H9 (cell line): ENCODE measurements around the gene GNPDA1. TPM values are rescaled to one million over a fixed set of nuclear protein-coding genes. Genes with fewer than 3 reads are reported as not detected.

Experiments used
- DNase-seq: peaks from one replicate; pipeline ENCODE4 v3.0.0-alpha.2; 2017
- H2AFZ ChIP-seq: one replicate; pipeline ENCODE4 v1.6.1; 2013; ENCODE audit warnings: mild to moderate bottlenecking, low read length, control low read depth, moderate library complexity
- H2AK5ac ChIP-seq: 2 replicates; pipeline ENCODE4 v1.6.1; 2013; ENCODE audit warnings: low read length, control low read depth, mixed read lengths; ENCODE audit not compliant: insufficient read length
- H2BK120ac ChIP-seq: one replicate; pipeline ENCODE4 v1.6.1; 2013; ENCODE audit warnings: low read depth, mild to moderate bottlenecking, low read length, control low read depth, inconsistent platforms; ENCODE audit not compliant: poor library complexity, severe bottlenecking
- H2BK12ac ChIP-seq: 2 replicates; pipeline ENCODE4 v1.6.1; 2013; ENCODE audit warnings: low read length, control low read depth, mixed read lengths, low read depth; ENCODE audit not compliant: insufficient read length
- H2BK15ac ChIP-seq: 2 replicates; pipeline ENCODE4 v1.6.1; 2013; ENCODE audit warnings: low read depth, low read length, control low read depth
- H2BK20ac ChIP-seq: one replicate; pipeline ENCODE4 v1.6.1; 2013; ENCODE audit warnings: low read depth, mild to moderate bottlenecking, low read length, control low read depth, inconsistent platforms; ENCODE audit not compliant: poor library complexity, severe bottlenecking
- H2BK5ac ChIP-seq: 2 replicates; pipeline ENCODE4 v1.6.1; 2013; ENCODE audit warnings: low read length, control low read depth, mixed read lengths; ENCODE audit not compliant: insufficient read length
- H3K14ac ChIP-seq: 2 replicates; pipeline ENCODE4 v1.6.1; 2013; ENCODE audit warnings: low read length, control low read depth; ENCODE audit not compliant: insufficient read depth
- H3K18ac ChIP-seq: 2 replicates; pipeline ENCODE4 v1.6.1; 2013; ENCODE audit warnings: low read depth, mild to moderate bottlenecking, mixed read lengths, low read length, control low read depth; ENCODE audit not compliant: insufficient read length
- H3K23ac ChIP-seq: 2 replicates; pipeline ENCODE4 v1.6.1; 2013; ENCODE audit warnings: low read length, control low read depth, mixed read lengths, low read depth; ENCODE audit not compliant: insufficient read length
- H3K23me2 ChIP-seq: 2 replicates; pipeline ENCODE4 v1.6.1; 2013; ENCODE audit warnings: low read depth, mild to moderate bottlenecking, mixed read lengths, low read length, control low read depth; ENCODE audit not compliant: insufficient read length, poor library complexity, severe bottlenecking
- H3K27ac ChIP-seq: 2 replicates; pipeline ENCODE4 v1.5.1; 2013; ENCODE audit warnings: low read length, control low read depth, mixed read lengths, low read depth; ENCODE audit not compliant: insufficient read length
- H3K27me3 ChIP-seq: 2 replicates; pipeline ENCODE4 v1.6.1; 2013; ENCODE audit warnings: low read length, control low read depth, inconsistent platforms; ENCODE audit not compliant: insufficient read depth
- H3K4ac ChIP-seq: 2 replicates; pipeline ENCODE4 v1.6.1; 2013; ENCODE audit warnings: low read depth, mild to moderate bottlenecking, control low read depth, inconsistent platforms, low read length, moderate library complexity
- H3K4me1 ChIP-seq: 2 replicates; pipeline ENCODE4 v1.6.1; 2013; ENCODE audit warnings: low read length, control low read depth, inconsistent platforms; ENCODE audit not compliant: insufficient read depth
- H3K4me2 ChIP-seq: 2 replicates; pipeline ENCODE4 v1.6.1; 2013; ENCODE audit warnings: low read length, control low read depth, mixed read lengths; ENCODE audit not compliant: insufficient read length, insufficient read depth
- H3K56ac ChIP-seq: 2 replicates; pipeline ENCODE4 v1.6.1; 2013; ENCODE audit warnings: low read depth, mild to moderate bottlenecking, mixed read lengths, low read length, control low read depth; ENCODE audit not compliant: insufficient read length
- H3K79me1 ChIP-seq: 2 replicates; pipeline ENCODE4 v1.6.1; 2013; ENCODE audit warnings: low read depth, mild to moderate bottlenecking, moderate library complexity, low read length, control low read depth, inconsistent platforms; ENCODE audit not compliant: insufficient read depth, poor library complexity, severe bottlenecking
- H3K79me2 ChIP-seq: 2 replicates; pipeline ENCODE4 v1.6.1; 2013; ENCODE audit warnings: low read length, control low read depth, inconsistent platforms; ENCODE audit not compliant: insufficient read depth
- H3K9ac ChIP-seq: 2 replicates; pipeline ENCODE4 v1.6.1; 2013; ENCODE audit warnings: low read length, control low read depth, mixed read lengths; ENCODE audit not compliant: insufficient read length; ENCODE audit errors: extremely low read depth
- H3K9me3 ChIP-seq: one replicate; pipeline ENCODE4 v1.6.1; 2013; ENCODE audit warnings: low read depth, low read length, inconsistent platforms; ENCODE audit not compliant: control insufficient read depth
- H3T11ph ChIP-seq: one replicate; pipeline ENCODE4 v1.6.1; 2013; ENCODE audit warnings: mild to moderate bottlenecking, low read length, control low read depth, inconsistent platforms
- H4K20me1 ChIP-seq: one replicate; pipeline ENCODE4 v1.6.1; 2013; ENCODE audit not compliant: control insufficient read depth, insufficient read length, insufficient read depth
- H4K5ac ChIP-seq: 2 replicates; pipeline ENCODE4 v1.6.1; 2013; ENCODE audit warnings: low read depth, mild to moderate bottlenecking, mixed read lengths, low read length, control low read depth; ENCODE audit not compliant: insufficient read length
- H4K8ac ChIP-seq: replicated peaks from 2 replicates; pipeline ENCODE4 v1.6.1; 2013; ENCODE audit warnings: low read length, control low read depth, mixed read lengths, low read depth; ENCODE audit not compliant: insufficient read length
- H4K91ac ChIP-seq: 2 replicates; pipeline ENCODE4 v1.6.1; 2013; ENCODE audit warnings: low read depth, mild to moderate bottlenecking, moderate library complexity, mixed read lengths, low read length, control low read depth; ENCODE audit not compliant: insufficient read length
- H3K27ac Mint-ChIP-seq, 3 experiments: 2 replicates in 2 of 3; 3 replicates in 1 of 3; pipeline ENCODE4 v1.8.0; 2020 to 2021; ENCODE audit warnings: mixed read lengths in 3 of 3, mild to moderate bottlenecking in 1 of 3, moderate library complexity in 1 of 3
- H3K27me3 Mint-ChIP-seq: 2 replicates; pipeline ENCODE4 v1.8.0; 2021; ENCODE audit warnings: low read depth, mild to moderate bottlenecking, moderate library complexity, mixed read lengths
- H3K36me3 Mint-ChIP-seq, 3 experiments: 2 replicates in 2 of 3; 3 replicates in 1 of 3; pipeline ENCODE4 v1.8.0; 2020 to 2021; ENCODE audit warnings: low read depth in 3 of 3, mixed read lengths in 3 of 3; ENCODE audit not compliant: insufficient read depth in 1 of 3
- H3K4me1 Mint-ChIP-seq, 2 experiments: 2 replicates each; pipeline ENCODE4 v1.8.0; 2020; ENCODE audit warnings: mixed read lengths in 2 of 2
- H3K4me3 Mint-ChIP-seq, 2 experiments: 2 replicates in 1 of 2; 3 replicates in 1 of 2; pipeline ENCODE4 v1.8.0; 2020 to 2021; ENCODE audit warnings: mild to moderate bottlenecking in 2 of 2, mixed read lengths in 2 of 2, moderate library complexity in 1 of 2
- H3K9me3 Mint-ChIP-seq, 2 experiments: 2 replicates in 1 of 2; 3 replicates in 1 of 2; pipeline ENCODE4 v1.8.0; 2020; ENCODE audit warnings: mild to moderate bottlenecking in 2 of 2, mixed read lengths in 2 of 2, moderate library complexity in 1 of 2
- WGBS: extraction: QIAGEN DNeasy Blood & Tissue Kit; methylation state at CpG from one replicate; pipeline ENCODE4 v1.1.7; 2013; ENCODE audit warnings: missing lambda C conversion rate, low lambda C conversion rate, mixed read lengths; ENCODE audit not compliant: insufficient read length; ENCODE audit errors: extremely low coverage; 5-methylcytosine and 5-hydroxymethylcytosine counted together
- total RNA-seq: library from RNA; stranded (reverse); gene quantifications from 2 replicates; pipeline ENCODE4 v1.2.1, GENCODE V29; 2021
- TF ChIP-seq, protein P1 (sequence below): fragments of 200-600 bp; sonication (generic); conservative IDR thresholded peaks from 3 replicates; pipeline ENCODE4 v1.8.0; 2021; ENCODE audit warnings: antibody characterized with exemption, mild to moderate bottlenecking

GNPDA1 gene
- total RNA-seq, 1 experiment from 2014 or later: 66.8 TPM

DNA sequence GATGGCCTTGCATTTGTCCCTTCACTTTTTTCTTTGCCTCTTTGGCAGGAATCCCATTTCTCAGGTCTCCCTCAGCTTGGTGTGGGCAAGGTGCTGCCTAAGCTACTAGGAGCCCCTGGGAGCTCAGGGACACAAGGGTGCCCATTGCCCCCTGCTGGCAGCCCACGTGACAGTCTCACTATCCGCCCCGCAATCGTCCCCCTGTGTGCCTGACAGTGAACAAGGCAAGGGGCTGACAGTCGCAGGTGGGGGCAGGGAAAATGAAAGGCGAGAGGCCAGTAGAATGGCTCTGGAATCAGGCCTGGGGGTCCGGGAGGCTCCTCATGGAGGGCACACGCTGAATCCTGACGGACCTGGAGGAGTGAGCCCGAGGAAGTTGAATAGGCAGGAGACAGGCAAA is 52.8 kb downstream of the GNPDA1 start:
- Mint-ChIP-seq H3K9me3 (no peaks in the 10 kb centered on the region), H3K4me3 (no peak overlapping the region), H3K27me3 (no peaks in the 10 kb centered on the region), H3K27ac (no peak overlapping the region), H3K36me3 (no peaks in the 10 kb centered on the region), H3K4me1 (peaks cover 16 to 25% of the 10 kb centered on the region in 2 experiments)
- H2AK5ac ChIP-seq: no peak overlapping the region
- no peak overlapping the region for H3K4ac ChIP-seq
- no peaks in the 10 kb centered on the region for H3K27me3 ChIP-seq
- H2AFZ ChIP-seq: no peak overlapping the region
- WGBS: no CpG with 5 or more reads among the region's 10 CpGs
- H3K27ac ChIP-seq: no peak overlapping the region
- no peak overlapping the region for H2BK5ac ChIP-seq
- no peak overlapping the region for H3K14ac ChIP-seq
- H2BK120ac ChIP-seq: no peak overlapping the region
- no peak overlapping the region for H3K4me2 ChIP-seq
- no peak overlapping the region for H2BK20ac ChIP-seq
- no peak overlapping the region for H3K9ac ChIP-seq
- no peak overlapping the region for H3T11ph ChIP-seq
- H2BK15ac ChIP-seq: no peak overlapping the region
- H4K20me1 ChIP-seq: no peaks in the 10 kb centered on the region
- no peak for DNase-seq
- H3K9me3 ChIP-seq: no peaks in the 10 kb centered on the region
- H3K18ac ChIP-seq: no peak overlapping the region
- H3K79me2 ChIP-seq: no peaks in the 10 kb centered on the region
- H2BK12ac ChIP-seq: no peak overlapping the region
- H3K79me1 ChIP-seq: no peaks in the 10 kb centered on the region
- TF ChIP-seq, protein P1, sequence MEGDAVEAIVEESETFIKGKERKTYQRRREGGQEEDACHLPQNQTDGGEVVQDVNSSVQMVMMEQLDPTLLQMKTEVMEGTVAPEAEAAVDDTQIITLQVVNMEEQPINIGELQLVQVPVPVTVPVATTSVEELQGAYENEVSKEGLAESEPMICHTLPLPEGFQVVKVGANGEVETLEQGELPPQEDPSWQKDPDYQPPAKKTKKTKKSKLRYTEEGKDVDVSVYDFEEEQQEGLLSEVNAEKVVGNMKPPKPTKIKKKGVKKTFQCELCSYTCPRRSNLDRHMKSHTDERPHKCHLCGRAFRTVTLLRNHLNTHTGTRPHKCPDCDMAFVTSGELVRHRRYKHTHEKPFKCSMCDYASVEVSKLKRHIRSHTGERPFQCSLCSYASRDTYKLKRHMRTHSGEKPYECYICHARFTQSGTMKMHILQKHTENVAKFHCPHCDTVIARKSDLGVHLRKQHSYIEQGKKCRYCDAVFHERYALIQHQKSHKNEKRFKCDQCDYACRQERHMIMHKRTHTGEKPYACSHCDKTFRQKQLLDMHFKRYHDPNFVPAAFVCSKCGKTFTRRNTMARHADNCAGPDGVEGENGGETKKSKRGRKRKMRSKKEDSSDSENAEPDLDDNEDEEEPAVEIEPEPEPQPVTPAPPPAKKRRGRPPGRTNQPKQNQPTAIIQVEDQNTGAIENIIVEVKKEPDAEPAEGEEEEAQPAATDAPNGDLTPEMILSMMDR: peak; percentile 30; the same call in 2 of the 3 replicates
- H4K5ac ChIP-seq: no peak overlapping the region
- H3K56ac ChIP-seq: no peak overlapping the region
- no peak overlapping the region for H3K23ac ChIP-seq
- H3K23me2 ChIP-seq: no peaks in the 10 kb centered on the region
- H4K8ac ChIP-seq: no peak overlapping the region
- H4K91ac ChIP-seq: no peak overlapping the region
- no peaks in the 10 kb centered on the region; the same call in 1 of the 2 replicates for H3K4me1 ChIP-seq
